Subcutaneous abdominal adipose tissue (tissue), 5 donors: ENCODE measurements around the gene SPART.
A peak's percentile ranks its signal among the peaks of the same experiment; 100 is the strongest.

ENCODE experiments used
- H3K27ac ChIP-seq: one replicate; pipeline ENCODE4 v1.7.0; 2013; ENCODE audit warnings: low read depth, mild to moderate bottlenecking, inconsistent platforms, low read length, moderate library complexity
- H3K27me3 ChIP-seq, 5 donors: one replicate each; pipeline ENCODE4 v1.7.0; 2013; ENCODE audit warnings: low read length in 5 of 5, inconsistent platforms in 1 of 5; ENCODE audit not compliant: control insufficient read depth in 5 of 5, insufficient read depth in 4 of 5
- H3K36me3 ChIP-seq, 5 donors: one replicate each; pipeline ENCODE4 v1.7.0; 2013; ENCODE audit warnings: low read length in 5 of 5; ENCODE audit not compliant: control insufficient read depth in 5 of 5, insufficient read depth in 5 of 5
- H3K4me1 ChIP-seq, 5 donors: one replicate each; pipeline ENCODE4 v1.7.0; 2013; ENCODE audit warnings: low read length in 5 of 5, mild to moderate bottlenecking in 3 of 5, moderate library complexity in 1 of 5; ENCODE audit not compliant: control insufficient read depth in 5 of 5, insufficient read depth in 5 of 5
- H3K4me3 ChIP-seq, 5 donors: one replicate each; pipeline ENCODE4 v1.7.0; 2013; ENCODE audit warnings: low read length in 5 of 5, low read depth in 1 of 5
- H3K9ac ChIP-seq, 5 donors: one replicate each; pipeline ENCODE4 v1.7.0; 2013; ENCODE audit warnings: low read length in 5 of 5, mild to moderate bottlenecking in 4 of 5, moderate library complexity in 3 of 5
- H3K9me3 ChIP-seq, 5 donors: one replicate each; pipeline ENCODE4 v1.7.0; 2013; ENCODE audit warnings: low read length in 5 of 5; ENCODE audit not compliant: control insufficient read depth in 5 of 5
- donor health status: healthy.
- donor health status: healthy.
- donor health status: healthy.
- donor health status: healthy.
- donor health status: healthy.

Gene SPART

GRCh38 chr13:36297366-36298338 is 48.5 kb downstream of the SPART start, which contains the start of gene CCDC169:
Gene CCDC169 (minus strand): TSS chr13:36297814. CDS start chr13:36297719, 95 bp downstream.
- H3K4me3 ChIP-seq, result peak within 1 kb of the TSS; percentile 71 to 95 (median 82)
- H3K9me3 ChIP-seq, result no peaks in the 10 kb centered on the region
- peak within 1 kb of the TSS; percentile 38 for H3K27ac ChIP-seq
- H3K4me1 ChIP-seq, result peaks cover 0 to 19% (median 18%) of the 10 kb centered on the region in 5 donors
- no peaks in the 10 kb centered on the region for H3K27me3 ChIP-seq
- peaks cover 0 to 11% (median 3%) of the 10 kb centered on the region in 5 donors for H3K36me3 ChIP-seq
- peak within 1 kb of the TSS in 4 of 5 donors; percentile 64 to 88 (median 76) for H3K9ac ChIP-seq

DNA sequence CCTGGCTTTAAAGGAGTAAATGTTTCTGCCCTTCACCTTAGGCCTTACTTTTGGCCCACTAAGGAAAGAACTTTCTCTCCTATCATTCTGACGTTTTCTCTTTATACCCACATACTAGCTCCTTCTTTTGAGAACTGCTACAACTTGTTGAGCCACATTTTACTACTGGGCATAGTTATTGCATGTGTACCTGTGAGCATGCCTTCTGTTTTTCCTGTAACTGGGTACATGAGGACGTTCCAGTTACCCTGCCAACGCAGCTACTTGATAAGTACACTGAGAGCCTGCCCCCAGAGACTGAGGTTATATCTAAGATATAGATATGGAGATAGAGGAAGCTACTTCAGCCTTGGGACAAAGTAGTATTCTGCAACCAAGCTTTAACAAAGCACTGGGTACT is 52.1 kb downstream of the SPART start:
- no peak overlapping the region for H3K27ac ChIP-seq
- H3K27me3 ChIP-seq, result no peaks in the 10 kb centered on the region
- H3K4me1 ChIP-seq, result peaks cover 0 to 19% (median 18%) of the 10 kb centered on the region in 5 donors
- no peaks in the 10 kb centered on the region for H3K36me3 ChIP-seq
- no peak overlapping the region for H3K9ac ChIP-seq
- peaks cover 0 to 6% (median 0%) of the 10 kb centered on the region in 5 donors for H3K9me3 ChIP-seq
- H3K4me3 ChIP-seq, result no peak overlapping the region

DNA sequence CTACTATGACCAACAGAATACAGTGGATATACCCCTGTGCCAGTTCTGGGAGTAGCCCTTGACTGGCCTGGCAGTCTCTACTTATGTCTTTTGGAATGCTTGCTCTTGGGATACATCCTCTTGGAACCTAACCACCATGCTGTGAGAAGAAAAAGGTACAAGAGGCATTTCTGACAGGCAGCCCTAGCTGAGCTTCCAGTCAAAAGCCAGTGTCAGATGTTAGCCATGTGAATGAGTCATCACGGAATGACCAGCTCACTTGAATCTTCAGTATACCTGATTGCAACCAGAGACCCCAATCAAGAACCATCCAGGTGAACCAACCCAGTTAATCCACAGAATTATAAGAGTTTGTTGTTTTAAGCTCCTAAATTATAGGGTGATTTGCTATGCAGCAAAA is 52.7 kb downstream of the SPART start:
- Histone ChIP-seq H3K4me1 (peaks cover 0 to 19% (median 17%) of the 10 kb centered on the region in 5 donors), H3K36me3 (no peaks in the 10 kb centered on the region), H3K9me3 (peaks cover 0 to 7% (median 0%) of the 10 kb centered on the region in 5 donors), H3K27me3 (no peaks in the 10 kb centered on the region), H3K27ac (no peak overlapping the region), H3K9ac (no peak overlapping the region), H3K4me3 (no peak overlapping the region)

- no peaks in the 10 kb centered on the region for H3K4me1 ChIP-seq
- H3K36me3 ChIP-seq, result no peaks in the 10 kb centered on the region
- peaks cover 0 to 7% (median 0%) of the 10 kb centered on the region in 5 donors for H3K9me3 ChIP-seq
- H3K27me3 ChIP-seq, result no peaks in the 10 kb centered on the region
- no peak overlapping the region for H3K27ac ChIP-seq
- no peak overlapping the region for H3K4me3 ChIP-seq
- no peak overlapping the region for H3K9ac ChIP-seq
Observed at GRCh38 chr13:36288794-36289391, 57.3 kb downstream of the SPART start.

DNA sequence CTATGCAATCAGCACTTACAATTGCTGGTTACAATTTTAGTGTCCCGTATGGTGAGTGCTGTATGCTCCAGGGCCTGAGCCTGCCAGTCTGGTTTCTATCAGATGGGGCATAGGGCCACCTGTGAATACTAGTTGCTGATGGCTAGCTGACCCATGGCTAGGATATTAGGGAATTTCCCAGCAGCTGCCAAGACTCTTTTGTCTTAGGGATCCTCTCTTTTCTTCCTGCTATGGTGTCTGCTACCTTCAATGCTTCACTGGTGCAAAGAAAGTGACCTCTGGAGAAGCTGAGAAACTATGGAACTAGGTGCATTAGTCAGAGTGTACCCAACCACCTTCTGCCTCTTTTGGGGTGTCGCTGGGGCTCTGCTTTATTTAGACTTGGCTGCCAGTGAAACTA is 60.2 kb downstream of the SPART start:
- Histone ChIP-seq H3K36me3 (no peaks in the 10 kb centered on the region), H3K9me3 (peaks cover 0 to 7% (median 0%) of the 10 kb centered on the region in 5 donors), H3K9ac (no peak overlapping the region), H3K27ac (no peak overlapping the region), H3K4me1 (no peaks in the 10 kb centered on the region), H3K4me3 (no peak overlapping the region), H3K27me3 (no peaks in the 10 kb centered on the region)

DNA sequence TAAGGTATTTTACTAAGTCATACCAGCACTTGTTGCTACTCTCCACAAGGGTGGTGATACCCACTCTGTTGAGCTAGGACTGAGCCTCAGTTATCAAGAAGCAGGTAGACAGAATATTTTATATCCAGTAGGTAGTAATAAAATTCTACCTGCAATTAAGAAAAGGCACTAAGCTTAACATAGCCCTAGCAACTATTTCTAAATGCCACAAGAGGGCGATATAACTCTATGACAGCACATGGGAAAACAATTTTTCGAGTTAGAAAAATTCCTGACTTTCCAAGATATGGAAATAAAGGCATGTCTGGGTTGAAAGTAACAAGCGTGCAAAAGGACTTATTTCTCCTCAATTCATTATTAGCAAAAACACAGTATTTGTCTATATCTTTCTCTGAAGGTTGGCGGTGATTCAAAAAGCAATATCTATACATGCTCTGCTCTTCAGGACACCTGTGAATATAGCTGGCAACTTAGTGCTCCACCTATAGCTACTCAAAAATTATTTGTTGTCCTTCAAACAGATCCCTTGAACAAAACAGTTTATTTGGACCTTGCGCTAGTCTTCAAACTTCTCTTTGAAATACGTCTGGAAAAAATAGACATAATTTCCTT is 63.3 kb downstream of the SPART start:
- Histone ChIP-seq H3K27ac (no peak overlapping the region), H3K36me3 (no peaks in the 10 kb centered on the region), H3K9me3 (no peaks in the 10 kb centered on the region), H3K27me3 (no peaks in the 10 kb centered on the region), H3K9ac (no peak overlapping the region), H3K4me3 (no peak overlapping the region), H3K4me1 (no peaks in the 10 kb centered on the region)

- H3K36me3 ChIP-seq, result no peaks in the 10 kb centered on the region
- no peak overlapping the region for H3K4me3 ChIP-seq
- H3K9me3 ChIP-seq, result no peaks in the 10 kb centered on the region
- no peak overlapping the region for H3K27ac ChIP-seq
- H3K4me1 ChIP-seq, result no peaks in the 10 kb centered on the region
- H3K27me3 ChIP-seq, result no peaks in the 10 kb centered on the region
- no peak overlapping the region for H3K9ac ChIP-seq
Observed at GRCh38 chr13:36275190-36276002, 70.8 kb downstream of the SPART start.

DNA sequence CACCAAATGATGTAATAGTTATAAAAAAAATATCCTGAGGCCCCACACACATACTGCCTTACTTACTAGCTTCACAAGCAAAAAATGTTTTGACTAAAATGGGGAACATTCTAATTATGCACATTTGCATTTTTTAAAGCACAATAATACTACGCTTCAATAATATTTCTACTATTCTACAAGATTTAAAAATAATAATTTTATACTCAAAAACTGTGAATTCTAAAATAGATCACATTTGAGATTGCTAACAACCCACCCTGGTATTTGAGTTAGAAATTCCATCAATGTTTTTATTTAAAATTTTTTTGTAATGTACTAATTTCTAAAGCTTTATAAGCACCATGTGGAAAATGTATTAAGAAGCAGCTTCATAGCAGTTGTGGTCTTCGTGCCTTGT is 72.8 kb downstream of the SPART start:
- no peak overlapping the region for H3K9ac ChIP-seq
- no peaks in the 10 kb centered on the region for H3K27me3 ChIP-seq
- no peaks in the 10 kb centered on the region for H3K4me1 ChIP-seq
- no peaks in the 10 kb centered on the region for H3K36me3 ChIP-seq
- H3K4me3 ChIP-seq, result no peak overlapping the region
- H3K9me3 ChIP-seq, result no peaks in the 10 kb centered on the region
- no peak overlapping the region for H3K27ac ChIP-seq

- H3K9ac ChIP-seq, result no peak overlapping the region
- no peaks in the 10 kb centered on the region for H3K9me3 ChIP-seq
- H3K27me3 ChIP-seq, result no peaks in the 10 kb centered on the region
- no peak overlapping the region for H3K4me3 ChIP-seq
- H3K36me3 ChIP-seq, result no peaks in the 10 kb centered on the region
- peaks cover 0 to 3% (median 0%) of the 10 kb centered on the region in 5 donors for H3K4me1 ChIP-seq
- no peak overlapping the region for H3K27ac ChIP-seq
Observed at GRCh38 chr13:36261976-36262375, 84.2 kb downstream of the SPART start.
